Suppressor macrophage (primary cell): Measurements from ENCODE around the gene LRP11.
A peak's percentile ranks its signal among the peaks of the same experiment; 100 is the strongest.
"Not testable (repeated sequence)": the region's sequence is repeated elsewhere in the genome, so short reads cannot be mapped to it uniquely, and the experiment has no call there.

Experiments
- DNase-seq, 4 experiments: peaks; one replicate each; pipeline ENCODE4 v3.0.0-alpha.2; 2020 to 2022
- total RNA-seq, 17 experiments: gene quantifications; one replicate each; lab custom pipeline; 2026; ENCODE audit warnings: mixed read lengths in 6 of 17, inconsistent platforms in 3 of 17; lab: John Stamatoyannopoulos, UW

Gene LRP11, protein sequence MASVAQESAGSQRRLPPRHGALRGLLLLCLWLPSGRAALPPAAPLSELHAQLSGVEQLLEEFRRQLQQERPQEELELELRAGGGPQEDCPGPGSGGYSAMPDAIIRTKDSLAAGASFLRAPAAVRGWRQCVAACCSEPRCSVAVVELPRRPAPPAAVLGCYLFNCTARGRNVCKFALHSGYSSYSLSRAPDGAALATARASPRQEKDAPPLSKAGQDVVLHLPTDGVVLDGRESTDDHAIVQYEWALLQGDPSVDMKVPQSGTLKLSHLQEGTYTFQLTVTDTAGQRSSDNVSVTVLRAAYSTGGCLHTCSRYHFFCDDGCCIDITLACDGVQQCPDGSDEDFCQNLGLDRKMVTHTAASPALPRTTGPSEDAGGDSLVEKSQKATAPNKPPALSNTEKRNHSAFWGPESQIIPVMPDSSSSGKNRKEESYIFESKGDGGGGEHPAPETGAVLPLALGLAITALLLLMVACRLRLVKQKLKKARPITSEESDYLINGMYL
- total RNA-seq = 0.28 to 4.4 (median 1.6) reads per million in 17 experiments

DNA sequence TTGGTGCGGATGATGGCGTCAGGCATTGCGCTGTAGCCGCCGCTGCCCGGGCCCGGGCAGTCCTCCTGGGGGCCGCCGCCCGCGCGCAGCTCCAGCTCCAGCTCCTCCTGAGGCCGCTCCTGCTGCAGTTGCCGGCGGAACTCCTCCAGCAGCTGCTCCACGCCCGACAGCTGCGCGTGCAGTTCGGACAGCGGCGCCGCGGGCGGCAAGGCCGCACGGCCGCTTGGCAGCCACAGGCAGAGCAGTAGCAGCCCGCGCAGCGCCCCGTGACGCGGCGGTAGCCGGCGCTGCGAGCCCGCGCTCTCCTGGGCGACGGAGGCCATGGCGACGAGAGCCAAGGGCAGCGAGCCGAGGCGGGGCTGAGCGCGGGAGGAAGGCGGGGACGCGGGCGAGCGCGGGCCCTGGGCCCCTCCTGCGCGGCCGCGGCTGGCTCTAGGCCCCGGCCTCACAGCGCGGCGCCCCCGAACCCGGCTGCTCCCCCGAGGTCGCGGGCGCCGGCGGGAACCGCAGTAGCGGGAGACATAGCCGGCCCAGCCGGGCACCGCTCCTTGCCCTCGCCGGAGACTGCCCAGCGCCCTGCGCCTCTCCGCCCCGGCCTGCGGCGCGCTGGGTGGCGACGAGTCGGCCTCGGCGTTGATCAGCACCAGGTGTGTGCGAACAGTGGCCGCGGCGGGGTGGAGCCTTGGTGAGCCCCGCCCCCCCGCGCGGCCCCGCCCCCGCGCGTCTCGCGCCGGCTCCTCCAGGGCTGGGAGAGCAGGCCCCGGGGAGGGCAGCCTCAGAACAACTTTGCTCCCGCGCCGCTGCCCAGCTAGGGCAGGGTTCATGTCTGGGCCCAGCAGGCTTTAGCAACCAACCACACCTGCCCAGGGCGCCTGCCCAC lies at the start of gene LRP11:
Gene LRP11, minus strand, starts transcription at position 662 of the 880 bp plus-strand sequence. Its CDS starts 339 bp downstream, at position 323.
- DNase-seq = peak; percentile 82 to 92 (median 88)

DNA sequence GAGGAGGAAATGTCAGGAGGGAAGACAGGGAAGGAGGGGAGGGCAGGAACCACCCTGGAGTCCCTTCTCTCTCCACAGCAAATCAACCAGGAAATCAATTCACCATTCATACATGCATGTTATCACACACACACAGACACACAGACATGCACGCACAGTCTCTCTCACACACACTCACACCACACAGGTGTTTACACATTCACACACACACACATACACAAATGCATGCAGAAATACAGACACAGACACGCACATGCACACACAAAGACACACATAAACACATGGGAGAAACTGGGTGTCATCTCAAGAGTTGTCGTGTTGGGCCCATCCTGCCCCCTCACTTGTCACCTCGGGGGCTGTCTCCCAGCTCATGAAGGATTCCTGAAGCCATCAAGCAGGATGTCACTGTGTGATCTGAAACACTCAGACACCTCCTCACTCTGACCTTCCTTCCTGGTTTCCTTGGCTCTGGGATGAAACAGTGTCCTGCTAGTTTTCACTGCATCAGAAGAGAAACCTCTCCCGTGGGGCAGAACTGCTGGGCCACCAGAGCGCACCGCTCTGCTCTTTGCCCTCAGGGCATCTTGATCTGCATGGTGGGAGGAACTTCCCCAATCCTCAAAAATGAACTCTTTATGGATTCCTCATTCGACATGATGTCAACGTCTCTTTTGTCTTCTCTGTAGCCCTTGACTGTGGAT lies 49.5 kb upstream of the LRP11 start:
- peak in 1 of 4 experiments; percentile 26 for DNase-seq

DNA sequence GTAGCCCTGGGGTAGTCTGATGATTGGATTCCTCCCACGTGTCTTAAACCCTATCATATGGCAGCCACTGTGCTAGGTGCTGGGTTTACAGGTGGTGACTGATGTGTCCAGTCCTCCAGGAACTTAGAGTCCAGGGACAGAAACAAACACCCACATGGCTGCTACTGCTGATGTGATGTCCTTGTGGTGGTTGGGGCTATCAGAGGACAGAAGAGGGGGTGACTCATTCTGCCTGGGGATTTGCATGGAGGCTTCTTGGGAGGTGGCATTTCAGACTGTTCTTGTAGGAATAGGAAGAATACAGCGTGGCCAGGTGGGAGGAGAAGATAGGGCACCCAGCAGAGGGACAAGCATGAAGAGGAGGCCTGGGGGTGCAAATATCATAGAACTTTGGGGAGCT lies 48.9 kb upstream of the LRP11 start:
- DNase-seq = peak in 2 of 4 experiments; percentile 21 to 24

DNA sequence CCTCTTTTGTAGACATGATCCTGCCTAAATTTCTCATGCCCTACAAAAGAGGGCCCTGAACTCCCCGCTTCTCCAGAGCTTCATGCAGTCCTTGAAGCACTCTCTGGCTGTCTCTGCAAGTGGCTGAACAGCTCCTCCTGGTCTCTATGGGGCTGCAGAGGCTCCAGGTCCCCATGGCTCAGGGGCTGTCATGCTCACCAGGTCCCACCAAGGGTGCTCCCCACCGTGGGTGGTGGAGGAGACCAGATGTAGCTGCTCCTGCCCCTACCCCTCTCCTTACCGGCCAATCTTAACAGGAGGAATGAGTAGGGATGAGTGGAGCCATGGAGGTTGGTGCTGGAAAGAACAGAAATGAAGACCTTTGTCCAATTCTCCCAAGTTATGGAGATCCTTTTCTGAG lies 48.5 kb upstream of the LRP11 start:
- not testable (repeated sequence) for DNase-seq

DNA sequence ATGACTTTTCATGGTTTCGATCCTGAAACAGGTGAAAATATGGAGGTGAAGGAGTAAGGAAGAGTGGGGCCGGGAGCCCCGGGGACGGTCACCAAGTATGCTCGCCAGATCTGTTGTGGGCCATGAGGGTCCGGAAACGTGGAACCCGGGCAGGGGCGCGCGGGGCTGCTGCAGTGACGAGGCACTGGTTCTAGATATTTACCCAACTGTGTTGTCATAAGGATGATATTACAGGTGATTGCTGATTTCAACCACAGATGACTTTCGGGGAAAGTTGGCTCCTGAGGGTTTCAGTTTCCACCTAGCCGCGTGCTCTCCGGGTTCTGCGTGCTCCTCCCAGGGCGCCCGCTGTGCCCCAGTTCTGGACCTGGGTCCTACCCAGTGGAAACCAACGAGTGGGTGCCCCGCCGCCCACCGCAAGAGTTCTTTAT lies 46.6 kb upstream of the LRP11 start:
- no peak for DNase-seq

DNA sequence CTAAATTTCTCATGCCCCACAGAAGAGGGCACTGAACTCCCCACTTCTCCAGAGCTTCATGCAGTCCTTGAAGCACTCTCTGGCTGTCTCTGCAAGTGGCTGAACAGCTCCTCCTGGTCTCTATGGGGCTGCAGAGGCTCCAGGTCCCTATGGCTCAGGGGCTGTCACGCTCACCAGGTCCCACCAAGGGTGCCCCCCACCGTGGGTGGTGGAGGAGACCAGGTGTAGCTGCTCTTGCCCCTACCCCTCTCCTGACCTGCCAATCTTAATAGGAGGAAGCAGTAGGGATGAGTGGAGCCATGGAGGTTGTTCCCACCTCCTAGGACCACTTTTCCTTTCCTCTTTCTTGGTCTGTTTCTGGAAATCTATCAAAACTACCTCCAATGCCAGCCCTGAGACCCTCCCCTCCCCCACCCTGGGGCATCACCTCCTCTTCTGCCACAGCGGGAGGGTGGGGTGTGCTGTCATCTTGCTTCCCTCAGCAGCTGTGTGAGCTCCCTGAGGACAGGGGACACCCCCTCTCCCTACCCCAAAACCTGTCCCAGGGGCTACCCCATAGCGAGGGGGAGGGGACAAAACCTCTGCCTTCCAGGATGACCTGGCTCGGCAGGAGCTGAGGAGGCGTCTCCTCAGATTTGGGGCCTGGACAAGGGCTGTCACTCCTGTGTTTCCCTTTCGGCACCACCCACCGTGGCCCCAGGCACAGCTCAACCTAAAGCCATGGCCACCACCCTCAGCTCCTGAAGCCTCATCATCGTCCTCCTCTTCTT lies 45.7 kb upstream of the LRP11 start:
- DNase-seq = no peak

DNA sequence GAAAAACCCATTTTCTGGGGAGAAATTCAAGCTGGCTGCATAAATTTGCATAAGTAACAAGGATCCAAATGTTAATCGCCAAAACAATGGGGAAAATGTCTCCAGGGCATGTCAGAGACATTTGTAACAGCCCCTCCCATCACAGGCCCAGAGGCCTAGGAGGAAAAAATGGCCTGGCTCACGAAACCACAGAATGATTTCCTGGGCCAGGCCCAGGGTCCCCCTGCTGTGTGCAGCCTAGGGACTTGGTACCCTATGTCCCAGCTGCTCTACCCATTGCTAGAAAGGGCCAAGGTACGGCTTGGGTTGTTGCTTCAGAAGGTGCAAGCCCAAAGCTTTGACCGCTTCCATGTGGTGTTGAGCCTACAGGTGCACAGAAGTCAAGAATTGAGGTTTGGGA lies 44.3 kb upstream of the LRP11 start:
- not testable (repeated sequence) for DNase-seq

DNA sequence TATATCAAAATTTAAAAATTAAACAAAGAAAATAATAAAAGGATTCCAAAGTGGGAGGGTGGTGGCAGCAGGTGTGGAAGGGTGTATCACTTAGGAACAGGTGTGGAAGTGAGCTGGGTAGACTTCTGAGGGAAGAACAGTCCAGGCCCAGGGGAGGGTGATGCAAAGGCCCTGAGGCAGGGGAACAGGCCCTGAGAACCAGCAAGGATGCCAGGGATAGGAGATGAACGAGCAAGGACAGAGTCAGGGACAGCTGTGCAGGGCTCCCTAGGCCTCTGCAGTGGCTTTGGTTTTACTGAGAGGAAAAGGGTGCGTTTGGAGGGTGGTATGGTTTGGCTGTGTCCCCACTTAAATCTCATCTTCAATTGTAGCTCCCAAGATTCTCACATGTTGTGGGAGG lies 43.2 kb upstream of the LRP11 start:
- no peak for DNase-seq

DNA sequence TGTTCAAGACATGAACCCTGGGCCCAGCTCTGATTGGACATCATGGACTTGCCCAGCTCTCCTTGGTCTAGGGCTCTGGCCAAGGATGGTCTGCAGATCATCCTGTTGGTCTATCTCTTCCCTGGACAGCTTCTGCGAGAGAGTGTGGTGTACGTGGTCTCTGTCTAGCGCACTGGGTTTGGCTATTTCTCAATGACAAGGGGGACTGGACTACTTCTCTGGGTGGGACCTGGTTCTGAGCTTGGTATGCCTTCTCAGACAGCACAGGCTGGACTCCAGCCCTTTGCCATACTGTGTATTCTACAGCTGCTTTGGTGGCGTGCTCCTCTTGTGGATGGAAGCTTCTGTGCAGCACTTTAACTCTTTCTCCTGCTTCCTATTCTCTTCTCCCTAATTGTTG lies 42.2 kb upstream of the LRP11 start:
- DNase-seq = no peak

DNA sequence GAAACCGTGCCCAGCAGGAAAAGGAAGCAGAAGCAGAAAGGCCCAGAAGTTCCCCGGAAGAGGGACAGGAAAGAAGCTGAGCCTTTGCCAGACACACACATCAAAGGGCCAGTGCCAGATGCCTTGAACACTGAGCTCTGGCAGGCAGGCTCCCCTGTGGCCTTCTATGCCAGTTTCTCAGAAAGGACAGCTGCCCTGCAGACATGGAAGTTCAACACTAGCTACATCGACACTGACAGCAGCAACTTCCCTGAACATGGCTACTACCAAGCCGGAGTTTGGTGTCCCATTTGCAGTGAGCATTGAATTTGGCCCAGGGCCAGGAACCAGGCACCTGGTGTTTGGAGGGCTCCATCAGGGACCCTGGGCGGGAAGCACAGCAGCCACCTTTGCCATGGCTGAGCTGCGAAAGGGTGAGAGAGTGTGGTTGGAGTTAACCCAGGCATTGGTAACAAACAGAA lies 41.8 kb upstream of the LRP11 start:
- DNase-seq = no peak

DNA sequence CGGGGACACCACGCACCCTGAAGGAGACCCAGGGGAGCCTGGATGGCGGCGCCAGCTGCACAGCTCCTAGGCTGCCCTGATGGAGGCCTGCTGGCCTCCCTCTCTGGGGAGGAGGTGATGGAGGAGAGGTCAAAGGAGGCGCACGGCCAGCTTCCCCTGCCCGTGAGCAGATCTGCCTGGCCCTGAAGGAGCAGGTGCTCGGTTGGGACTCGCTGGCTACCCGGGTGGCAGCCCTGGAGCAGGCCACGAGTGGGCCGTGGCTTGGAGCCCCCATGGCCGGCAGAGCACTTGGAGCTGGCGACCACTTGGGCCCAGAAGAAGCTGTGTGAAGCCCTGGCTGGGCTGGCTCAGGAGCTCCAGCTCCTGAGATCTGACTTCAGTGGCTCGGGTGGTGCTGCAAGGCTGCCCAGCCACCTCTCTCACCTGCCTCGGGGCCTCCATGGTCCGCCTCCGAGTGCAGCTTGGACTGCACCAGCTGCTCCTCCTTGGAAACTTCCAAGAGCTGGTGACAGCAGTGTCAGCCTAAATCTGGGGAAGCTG lies 41.3 kb upstream of the LRP11 start:
- no peak for DNase-seq

DNA sequence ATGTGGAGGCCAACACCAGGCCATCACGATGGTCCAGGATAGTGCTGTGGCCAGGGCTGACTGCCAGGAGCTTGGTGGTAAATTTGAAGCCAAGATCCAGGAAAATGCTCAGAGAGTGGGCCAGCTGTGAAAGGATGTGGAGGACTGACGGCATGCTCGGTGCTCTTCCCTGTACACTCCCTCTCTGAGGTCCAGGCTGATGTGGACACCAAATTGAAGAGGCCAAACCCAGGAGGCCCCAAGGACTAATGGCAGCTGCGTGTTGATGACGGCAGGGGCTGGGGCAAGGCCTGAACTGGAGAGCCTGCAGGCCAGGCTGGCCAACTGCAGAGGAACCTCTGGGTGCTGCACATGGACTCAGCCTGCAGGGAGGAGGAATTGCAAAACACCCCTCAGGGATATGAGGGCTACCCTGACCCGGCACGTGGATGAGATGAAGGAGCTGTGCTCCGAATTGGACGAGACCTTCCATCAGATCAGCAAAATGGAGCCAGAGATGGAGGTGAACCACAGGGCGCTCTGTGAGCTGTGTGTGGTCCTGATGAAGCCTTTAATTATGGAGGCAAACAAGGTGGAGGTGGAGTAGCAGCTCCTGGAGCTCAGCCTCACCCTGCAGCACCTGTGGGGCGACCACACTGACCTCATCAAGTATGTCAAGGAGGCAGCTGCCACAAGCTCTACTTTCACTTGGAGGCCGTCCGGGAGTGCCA lies 40.7 kb upstream of the LRP11 start:
- DNase-seq = no peak

DNA sequence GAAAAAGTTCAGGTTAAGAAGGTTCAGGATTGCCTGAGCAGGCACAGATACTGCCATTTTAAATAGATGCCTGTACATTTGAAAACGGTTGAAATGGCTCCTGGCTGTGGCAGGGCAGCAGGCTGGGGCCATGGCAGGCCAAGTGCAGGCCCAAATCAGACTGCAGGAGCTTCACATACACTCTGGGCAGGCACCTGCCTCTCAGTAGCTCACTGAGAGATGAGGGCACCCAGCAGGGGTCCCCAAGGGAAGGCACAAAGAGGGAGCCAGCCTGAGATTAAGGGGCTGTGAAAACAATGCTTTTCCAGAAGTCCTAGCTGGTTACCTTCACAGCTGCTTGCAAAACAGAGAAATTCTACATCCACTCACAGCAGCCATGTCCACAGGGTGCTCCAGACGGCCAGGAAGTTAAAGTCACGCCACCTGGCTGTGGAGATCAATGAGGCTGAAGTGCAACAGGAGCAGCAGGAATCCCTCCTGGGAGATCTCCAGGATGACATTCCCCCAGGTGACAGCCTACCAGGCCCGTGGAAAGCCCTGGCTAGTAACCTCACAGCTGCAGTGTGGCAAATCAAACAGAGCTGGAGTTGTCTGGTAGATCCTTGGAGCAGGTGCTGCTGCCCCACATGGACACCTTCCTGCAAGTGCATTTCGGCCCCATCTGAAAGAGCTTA lies 39.9 kb upstream of the LRP11 start:
- no peak for DNase-seq

DNA sequence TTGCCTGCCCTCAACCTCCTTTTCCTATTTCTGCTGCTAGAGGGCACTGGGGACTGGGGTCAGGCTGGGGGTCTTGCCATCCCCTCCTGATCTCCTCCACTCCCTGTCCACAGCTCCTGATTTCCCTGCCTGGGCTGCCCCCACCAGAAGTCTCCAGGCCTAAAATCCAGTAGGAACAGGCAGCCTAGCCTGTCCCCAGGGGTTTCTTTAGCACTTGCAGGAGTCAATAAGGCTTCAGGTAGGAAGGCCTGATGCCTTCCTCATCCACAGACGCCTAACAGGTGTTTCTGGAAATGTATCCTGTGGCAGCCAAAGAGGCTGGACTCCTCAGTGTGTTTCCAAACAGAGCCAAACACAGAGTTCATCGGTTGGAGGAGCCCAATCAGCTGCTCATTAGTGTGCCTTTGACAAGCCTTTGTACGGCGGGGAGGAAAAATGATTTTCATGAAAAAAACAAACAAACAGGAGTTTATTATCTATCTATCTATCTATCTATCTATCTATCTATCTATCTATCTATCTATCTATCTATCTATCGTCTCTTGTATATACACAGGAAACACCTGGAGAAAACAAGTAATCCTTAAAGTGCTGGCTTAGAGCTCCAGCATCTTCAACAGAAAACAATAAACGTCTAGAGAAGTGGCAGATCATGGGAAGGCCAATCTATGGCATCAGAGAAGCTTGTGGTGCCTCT lies 37.4 kb upstream of the LRP11 start:
- DNase-seq = no peak

DNA sequence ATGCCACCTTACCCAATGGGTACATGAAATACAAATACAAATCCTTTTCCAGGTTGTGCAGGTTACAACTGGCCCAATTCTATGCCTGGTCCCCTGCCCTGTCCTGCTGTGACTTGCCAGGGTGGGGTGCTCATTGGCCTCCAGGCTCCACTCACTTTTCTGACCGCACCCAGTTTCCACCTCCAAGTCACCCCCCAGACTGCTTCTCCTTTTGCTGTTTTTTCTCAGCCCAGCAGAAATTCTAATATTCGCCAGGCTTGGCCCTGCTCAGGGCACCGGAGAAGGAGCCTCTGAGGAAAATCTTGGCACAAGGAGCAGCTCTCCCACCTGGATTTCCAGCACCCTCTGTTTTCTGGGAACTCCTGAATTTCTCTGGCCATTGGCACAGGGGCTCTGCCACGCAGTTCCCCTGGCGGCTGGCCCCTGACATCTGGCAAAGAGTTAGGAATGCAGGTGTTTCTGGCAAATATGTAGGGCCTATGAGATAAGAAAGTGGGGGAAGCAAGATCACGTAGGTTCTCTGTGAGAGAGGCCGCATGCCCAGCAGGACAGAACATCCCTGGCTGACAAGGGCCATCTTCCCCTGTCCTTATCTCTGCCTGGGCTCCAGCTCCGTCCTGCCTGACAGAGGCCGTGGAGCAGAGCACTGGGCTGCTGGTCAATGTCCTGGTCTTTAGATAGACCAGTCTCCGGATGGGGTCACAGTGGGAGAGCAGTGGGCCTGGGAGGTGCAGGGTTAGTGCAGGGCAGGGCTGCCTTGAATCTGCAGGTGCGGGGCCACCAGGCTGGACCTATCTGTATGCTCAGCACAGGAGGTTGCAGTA lies 36.7 kb upstream of the LRP11 start:
- DNase-seq = no peak

DNA sequence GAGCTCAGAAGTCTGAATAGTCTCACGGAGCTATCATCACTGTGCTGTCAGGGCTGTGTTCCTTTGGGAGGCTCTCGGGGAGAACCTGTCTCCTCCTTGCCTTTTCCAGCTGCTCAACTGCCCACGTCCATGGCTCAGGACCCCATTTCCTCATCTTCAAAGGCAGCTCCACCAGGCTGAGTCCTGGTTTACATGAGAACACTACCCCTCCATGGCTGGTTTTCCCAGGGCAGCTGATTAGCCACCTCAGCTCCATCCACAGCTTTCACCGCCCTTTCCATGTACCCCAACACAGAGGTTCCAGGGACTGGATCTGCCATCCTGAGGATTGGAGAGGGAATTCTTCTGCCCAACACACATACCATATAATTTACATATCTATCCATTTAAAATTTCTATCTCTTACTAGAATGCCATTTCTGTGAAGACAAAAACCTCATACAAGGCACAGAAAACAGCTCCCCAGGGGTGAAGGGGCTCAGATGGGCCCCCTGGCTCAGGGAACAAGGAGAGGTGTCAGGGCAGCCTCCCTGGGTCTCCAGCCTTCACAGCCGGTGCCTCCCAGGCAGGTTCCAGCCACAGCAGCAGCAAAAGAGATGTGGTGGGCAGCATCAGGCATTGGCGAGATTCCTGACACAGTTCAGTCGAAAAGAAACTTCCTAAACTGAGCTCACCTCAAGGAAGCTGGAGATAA lies 35.9 kb upstream of the LRP11 start:
- DNase-seq = no peak

DNA sequence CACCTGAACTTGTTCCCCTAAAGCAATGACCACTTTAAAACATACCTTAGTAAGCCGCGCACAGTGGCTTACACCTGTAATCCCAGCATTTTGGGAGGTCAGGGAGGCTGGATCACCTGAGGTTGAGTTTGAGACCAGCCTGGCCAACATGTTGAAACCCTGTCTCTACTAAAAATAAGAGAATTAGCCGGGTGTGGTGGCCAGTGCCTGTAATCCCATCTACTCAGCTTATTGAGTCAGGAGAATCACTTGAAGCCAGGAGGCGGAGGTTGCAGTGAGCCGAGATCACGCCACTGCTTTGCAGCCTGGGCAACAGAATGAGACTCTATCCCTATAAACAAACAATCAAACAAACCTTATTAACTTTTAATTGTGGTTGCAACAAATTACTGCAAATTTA lies 35.3 kb upstream of the LRP11 start:
- no peak for DNase-seq

DNA sequence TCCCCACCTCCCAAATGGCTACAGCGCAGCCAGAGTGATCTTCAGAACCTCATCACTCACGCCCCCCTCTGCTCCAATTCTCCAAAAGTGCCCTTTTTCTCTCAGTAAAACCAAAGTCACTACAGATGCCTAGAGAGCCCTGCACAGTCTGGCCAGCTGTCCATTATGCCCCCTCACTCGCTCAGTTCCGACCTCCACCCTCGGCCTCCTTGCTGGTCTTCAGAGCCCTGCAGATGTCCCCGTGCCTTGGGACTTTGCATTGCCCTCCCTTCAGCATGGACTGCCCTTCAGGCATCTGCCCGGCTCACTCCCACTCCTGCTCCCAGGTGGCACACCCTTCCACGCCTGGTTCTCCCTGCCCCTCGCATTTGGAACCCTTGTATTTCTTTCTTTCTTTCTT lies 34.8 kb upstream of the LRP11 start:
- DNase-seq = no peak
